ENCODE results near the gene APOF.
A peak's percentile ranks its signal among the peaks of the same experiment; 100 is the strongest.
"Not testable (repeated sequence)": the region's sequence is repeated elsewhere in the genome, so short reads cannot be mapped to it uniquely, and the experiment has no call there.

The APOF gene

GRCh38 chr12:56339158-56339422, 23.6 kb downstream of the APOF start:
- TF ChIP-seq CTCF (IDR thresholded peaks at IDR 0.05), result no peak
- Histone ChIP-seq H3K27ac (peak overlapping the region; percentile 59), H3K4me1 (ENCODE audit: control insufficient read depth in 1 of 2, insufficient read depth in 1 of 2, low read depth in 1 of 2, low read length in 1 of 2) (peaks cover 20 to 22% of the 10 kb centered on the region in 2 experiments), H3K27me3 (no peaks in the 10 kb centered on the region), H3K4me3 (ENCODE audit: low read depth in 1 of 2, low read length in 1 of 2) (no peak overlapping the region), H3K9me3 (no peaks in the 10 kb centered on the region), H3K36me3 (peaks cover 32% of the 10 kb centered on the region)

- Histone ChIP-seq H3K36me3 (peaks cover 27% of the 10 kb centered on the region), H3K27me3 (no peaks in the 10 kb centered on the region), H3K9me3 (no peaks in the 10 kb centered on the region), H3K27ac (peak within 1 kb of the TSS; percentile 59), H3K4me1 (ENCODE audit: control insufficient read depth in 1 of 2, insufficient read depth in 1 of 2, low read depth in 1 of 2, low read length in 1 of 2) (peaks cover 21 to 24% of the 10 kb centered on the region in 2 experiments), H3K4me3 (ENCODE audit: low read depth in 1 of 2, low read length in 1 of 2) (no peak within 1 kb of the TSS)
- TF ChIP-seq CTCF (IDR thresholded peaks at IDR 0.05), result no peak
These were observed 24.1 kb downstream of the APOF start, which contains the start of gene IL23A for GRCh38 chr12:56338308-56339157. Gene IL23A, plus strand, starts transcription at chr12:56338884. Its CDS starts 161 bp downstream, at chr12:56339045.

- H3K36me3 ChIP-seq, result peaks cover 19% of the 10 kb centered on the region
- H3K27me3 ChIP-seq, result no peaks in the 10 kb centered on the region
- TF ChIP-seq CTCF (IDR thresholded peaks at IDR 0.05), result no peak
- peaks cover 28% of the 10 kb centered on the region in 2 experiments for H3K4me1 ChIP-seq (ENCODE audit: control insufficient read depth in 1 of 2, insufficient read depth in 1 of 2, low read depth in 1 of 2, low read length in 1 of 2)
- no peaks in the 10 kb centered on the region for H3K9me3 ChIP-seq
- no peak overlapping the region for H3K4me3 ChIP-seq (ENCODE audit: low read depth in 1 of 2, low read length in 1 of 2)
- peak overlapping the region; percentile 59 for H3K27ac ChIP-seq
These were observed 24.9 kb downstream of the APOF start for GRCh38 chr12:56337753-56338251.

GRCh38 chr12:56336361-56337167, 26.1 kb downstream of the APOF start:
- peaks cover 7% of the 10 kb centered on the region for H3K36me3 ChIP-seq
- no peak overlapping the region for H3K4me3 ChIP-seq (ENCODE audit: low read depth in 1 of 2, low read length in 1 of 2)
- H3K27me3 ChIP-seq, result no peaks in the 10 kb centered on the region
- peaks cover 28% of the 10 kb centered on the region in 2 experiments for H3K4me1 ChIP-seq (ENCODE audit: control insufficient read depth in 1 of 2, insufficient read depth in 1 of 2, low read depth in 1 of 2, low read length in 1 of 2)
- no peaks in the 10 kb centered on the region for H3K9me3 ChIP-seq
- H3K27ac ChIP-seq, result no peak overlapping the region
- TF ChIP-seq CTCF (IDR thresholded peaks at IDR 0.05), result no peak

GRCh38 chr12:56335527-56335926, 27.1 kb downstream of the APOF start:
- peaks cover 28% of the 10 kb centered on the region in 2 experiments for H3K4me1 ChIP-seq (ENCODE audit: control insufficient read depth in 1 of 2, insufficient read depth in 1 of 2, low read depth in 1 of 2, low read length in 1 of 2)

GRCh38 chr12:56334490-56334793, 28.2 kb downstream of the APOF start:
- no peak for TF ChIP-seq CTCF (IDR thresholded peaks at IDR 0.05)
- Histone ChIP-seq H3K27me3 (no peaks in the 10 kb centered on the region), H3K4me3 (ENCODE audit: low read depth in 1 of 2, low read length in 1 of 2) (peak overlapping the region; percentile 75 to 90), H3K36me3 (no peaks in the 10 kb centered on the region), H3K9me3 (no peaks in the 10 kb centered on the region), H3K4me1 (ENCODE audit: control insufficient read depth in 1 of 2, insufficient read depth in 1 of 2, low read depth in 1 of 2, low read length in 1 of 2) (peaks cover 28% of the 10 kb centered on the region in 2 experiments), H3K27ac (peak overlapping the region; percentile 87)

More at GRCh38 chr12:56335527-56335926, 27.1 kb downstream of the APOF start:
- H3K36me3 ChIP-seq; H3K9me3 ChIP-seq; H3K4me3 ChIP-seq (ENCODE audit: low read depth in 1 of 2, low read length in 1 of 2); H3K27ac ChIP-seq; H3K27me3 ChIP-seq: not testable (repeated sequence)

All from neutrophil (primary cell).